ENCODE measurements around the gene RAPGEF4.
"Not testable (repeated sequence)": the region's sequence is repeated elsewhere in the genome, so short reads cannot be mapped to it uniquely, and the experiment has no call there.

Gene RAPGEF4

GRCh38 chr2:172775319-172775718, 39.7 kb downstream of the RAPGEF4 start:
- peak; percentile 47 for DNase-seq

GRCh38 chr2:172777431-172777830, 41.8 kb downstream of the RAPGEF4 start:
- no peak for DNase-seq

- no peak for DNase-seq
Observed at GRCh38 chr2:172782506-172783164, 47.0 kb downstream of the RAPGEF4 start.

GRCh38 chr2:172783165-172783898, 47.7 kb downstream of the RAPGEF4 start:
- no peak for DNase-seq

GRCh38 chr2:172788871-172789270, 53.2 kb downstream of the RAPGEF4 start:
- DNase-seq: no peak

GRCh38 chr2:172790404-172790803, 54.8 kb downstream of the RAPGEF4 start:
- DNase-seq: no peak

GRCh38 chr2:172791953-172792352, 56.3 kb downstream of the RAPGEF4 start:
- DNase-seq: no peak

GRCh38 chr2:172792711-172793110, 57.1 kb downstream of the RAPGEF4 start:
- no peak for DNase-seq

- not testable (repeated sequence) for DNase-seq
Observed at GRCh38 chr2:172803308-172803707, 67.7 kb downstream of the RAPGEF4 start.

- DNase-seq: peak; percentile 42
Observed at GRCh38 chr2:172804423-172804822, 68.8 kb downstream of the RAPGEF4 start.

- DNase-seq: peak; percentile 84
Observed at GRCh38 chr2:172806493-172806892, 70.8 kb downstream of the RAPGEF4 start.

GRCh38 chr2:172806996-172807395, 71.4 kb downstream of the RAPGEF4 start:
- peak; percentile 78 for DNase-seq

GRCh38 chr2:172808156-172808555, 72.5 kb downstream of the RAPGEF4 start:
- DNase-seq: no peak

GRCh38 chr2:172811027-172811426, 75.4 kb downstream of the RAPGEF4 start:
- no peak for DNase-seq

GRCh38 chr2:172812158-172812744, 76.6 kb downstream of the RAPGEF4 start:
- DNase-seq: no peak

- peak; percentile 56 for DNase-seq
Observed at GRCh38 chr2:172813314-172813888, 77.8 kb downstream of the RAPGEF4 start.

GRCh38 chr2:172817411-172817810, 81.8 kb downstream of the RAPGEF4 start:
- DNase-seq: no peak

GRCh38 chr2:172819943-172820342, 84.3 kb downstream of the RAPGEF4 start:
- no peak for DNase-seq

- DNase-seq: no peak
Observed at GRCh38 chr2:172821370-172822338, 86.0 kb downstream of the RAPGEF4 start.

- no peak for DNase-seq
Observed at GRCh38 chr2:172822585-172822984, 86.9 kb downstream of the RAPGEF4 start.

GRCh38 chr2:172823261-172823850, 87.7 kb downstream of the RAPGEF4 start:
- no peak for DNase-seq

- no peak for DNase-seq
Observed at GRCh38 chr2:172826522-172826921, 90.9 kb downstream of the RAPGEF4 start.

All from NCI-H82 (cell line).